K562 (cell line): ENCODE results near the gene CLIP1. TPM values are rescaled to one million over a fixed set of nuclear protein-coding genes. Genes with fewer than 3 reads are reported as not detected.

Experiments
- ATAC-seq: fragments of 200-7000 bp; cut with Tn5 transposase; 3 replicates; pipeline ENCODE4 v1.9.1; 2020; ENCODE audit warnings: moderate library complexity
- BruUV-seq: library from RNA; stranded (reverse); fragments of 400-500 nt; replicated peaks from 2 replicates; lab custom pipeline; 2021; lab: Mats Ljungman, UMichigan
- CTCF ChIA-PET: fragments of 300-600 bp; formaldehyde crosslinking; extraction: SDS; loops from one replicate; lab custom pipeline; 2021; ENCODE audit warnings: low intra/inter-chr PET ratio; lab: Yijun Ruan, JAX
- POLR2A ChIA-PET: fragments of 300-600, 350-650 bp; sonication (Branson Sonifier 250); formaldehyde crosslinking; extraction: SDS; loops from one replicate; lab custom pipeline; 2021; ENCODE audit warnings: antibody characterized with exemption, inconsistent platforms; lab: Yijun Ruan, JAX
- DNase-seq, 4 experiments: peaks; one replicate each; pipeline versions ENCODE4 v3.0.0 to v3.0.0-alpha.2; 2011 to 2018; ENCODE audit warnings: low spot score in 3 of 4, mixed read lengths in 3 of 4; ENCODE audit errors: extremely low read depth in 1 of 4
- FAIRE-seq: peaks from 2 replicates; lab custom pipeline; 2011; peaks lifted over from hg19 to GRCh38; lab: Jason Lieb, UNC
- H2AFZ ChIP-seq: 2 replicates; pipeline ENCODE4 v1.6.0; 2011; ENCODE audit warnings: low read depth, low read length, control low read depth, inconsistent platforms
- H3K27ac ChIP-seq: fragments of 200-600 bp; 3 replicates; pipeline ENCODE4 v1.8.0; 2011; ENCODE audit warnings: low read depth, mild to moderate bottlenecking, control low read depth, inconsistent platforms, low read length, moderate library complexity, mixed read lengths; ENCODE audit errors: extremely low read depth
- H3K27me3 ChIP-seq, 2 experiments: fragments of 300-600 bp in 1 of 2; 2 replicates in 1 of 2; 3 replicates in 1 of 2; pipeline versions ENCODE4 v1.6.0 to v1.8.0; 2011; ENCODE audit warnings: inconsistent platforms in 2 of 2, low read length in 2 of 2, mild to moderate bottlenecking in 1 of 2, mixed read lengths in 1 of 2, moderate library complexity in 1 of 2; ENCODE audit not compliant: control insufficient read depth in 2 of 2, insufficient read depth in 2 of 2
- H3K36me3 ChIP-seq: fragments of 300-600 bp; 3 replicates; pipeline ENCODE4 v1.8.0; 2011; ENCODE audit warnings: mild to moderate bottlenecking, low read length, inconsistent platforms; ENCODE audit not compliant: control insufficient read depth, insufficient read depth
- H3K4me1 ChIP-seq, 2 experiments: fragments of 200-600 bp in 1 of 2; replicated peaks in 1 of 2; 2 replicates in 1 of 2; 3 replicates in 1 of 2; pipeline versions ENCODE4 v1.5.1 to v1.8.0; 2011; ENCODE audit warnings: inconsistent platforms in 2 of 2, low read length in 2 of 2, mild to moderate bottlenecking in 1 of 2, mixed read lengths in 1 of 2, moderate library complexity in 1 of 2; ENCODE audit not compliant: control insufficient read depth in 2 of 2, insufficient read depth in 2 of 2
- H3K4me2 ChIP-seq: 2 replicates; pipeline ENCODE4 v1.6.1; 2011; ENCODE audit warnings: low read length, control low read depth, inconsistent platforms, mixed read lengths; ENCODE audit not compliant: insufficient read depth
- H3K4me3 ChIP-seq: fragments of 200-600 bp; sonication (generic), shearing (Covaris generic); 2 replicates; pipeline ENCODE4 v1.5.1; 2016; ENCODE audit warnings: control low read depth, inconsistent platforms
- H3K79me2 ChIP-seq: fragments of 200-600 bp; 3 replicates; pipeline ENCODE4 v1.8.0; 2011; ENCODE audit warnings: low read length, inconsistent platforms; ENCODE audit not compliant: control insufficient read depth, insufficient read depth
- H3K9ac ChIP-seq, 2 experiments: 2 replicates each; pipeline versions ENCODE4 v1.6.0 to v1.6.1; 2011; ENCODE audit warnings: low read depth in 2 of 2, low read length in 2 of 2, control low read depth in 1 of 2, inconsistent platforms in 1 of 2, mild to moderate bottlenecking in 1 of 2, mixed read lengths in 1 of 2; ENCODE audit not compliant: insufficient read depth in 1 of 2
- H3K9me1 ChIP-seq: one replicate; pipeline ENCODE4 v1.6.0; 2011; ENCODE audit warnings: inconsistent platforms, mild to moderate bottlenecking, low read length, moderate library complexity; ENCODE audit not compliant: control insufficient read depth, insufficient read depth
- H3K9me3 ChIP-seq: replicated peaks from 2 replicates; pipeline ENCODE4 v1.5.1; 2011; ENCODE audit warnings: low read depth, low read length, inconsistent platforms; ENCODE audit not compliant: control insufficient read depth, insufficient read depth
- H4K20me1 ChIP-seq: replicated peaks from 2 replicates; pipeline ENCODE4 v1.6.1; 2011; ENCODE audit warnings: low read length, inconsistent platforms, mixed read lengths; ENCODE audit not compliant: control insufficient read depth, insufficient read depth
- BCOR ChIP-seq: fragments of 450-650 bp; IDR thresholded peaks from 2 replicates; pipeline ENCODE4 v1.6.1; 2016
- ESRRB ChIP-seq: fragments of 250-450 bp; sonication (Bioruptor Pico); IDR thresholded peaks from 2 replicates; pipeline ENCODE4 v1.5.0; 2020; ENCODE audit warnings: mild to moderate bottlenecking, moderate library complexity, borderline replicate concordance
- HNRNPUL1 ChIP-seq: fragments of 200-400 bp; formaldehyde crosslinking; IDR thresholded peaks from 2 replicates; pipeline ENCODE4 v1.6.1; 2017; ENCODE audit warnings: low read length
- L3MBTL2 ChIP-seq: fragments of 450-650 bp; IDR thresholded peaks from 2 replicates; pipeline ENCODE4 v1.6.1; 2016; ENCODE audit warnings: mild to moderate bottlenecking, moderate library complexity
- MBD2 ChIP-seq: sonication (generic); IDR thresholded peaks from 2 replicates; pipeline ENCODE4 v1.6.1; 2016; ENCODE audit warnings: low read depth, borderline replicate concordance
- RUNX1 ChIP-seq: sonication (generic); IDR thresholded peaks from 2 replicates; pipeline ENCODE4 v1.6.1; 2016; ENCODE audit warnings: antibody characterized with exemption, low read depth
- ZNF121 ChIP-seq: sonication (generic); formaldehyde crosslinking; conservative IDR thresholded peaks from 2 replicates; pipeline ENCODE4 v1.8.0; 2022; ENCODE audit warnings: missing genetic modification reagents
- WGBS: fragments of 100-300 bp; shearing (Covaris generic); methylation state at CpG from one replicate; pipeline ENCODE4 v1.1.6; 2016; ENCODE audit warnings: low coverage, mixed read lengths; ENCODE audit not compliant: insufficient coverage; ENCODE audit errors: missing lambda C conversion rate; 5-methylcytosine and 5-hydroxymethylcytosine counted together
- in situ Hi-C: fragments of 300-500 bp; cut with MboI; formaldehyde crosslinking; loops from 4 replicates; pipeline ENCODE4 v1.15.0; 2018; ENCODE audit warnings: inconsistent platforms, mixed read lengths
- intact Hi-C: fragments of 100-400 bp; cut with micrococcal nuclease; formaldehyde crosslinking; loops from 2 replicates; pipeline ENCODE4 v1.14.2; 2022
- polyA plus RNA-seq, 8 experiments: library from polyadenylated mRNA; depleted of rRNA in 4 of 8; stranded (reverse) in 5 of 8; unstranded in 3 of 8; fragments of >200 nt; fragmentation: Nextera tagmentation in 2 of 8; fragmentation: Illumina TruSeq in 1 of 8; extraction: Ambion mirVana in 2 of 8; extraction: Trizol in 1 of 8; gene quantifications; 2 replicates each; pipeline versions ENCODE4 v1.2.1 to v1.2.3, GENCODE V29; 2011 to 2014; ENCODE audit warnings: inconsistent platforms in 1 of 8, missing spikeins in 1 of 8
- total RNA-seq, 7 experiments: library from RNA; depleted of rRNA in 6 of 7; stranded (reverse); fragments of >200 nt in 6 of 7; fragmentation: Illumina TruSeq in 2 of 7; extraction: Trizol in 2 of 7; gene quantifications; 2 replicates each; pipeline versions ENCODE4 v1.2.1 to v1.2.3, GENCODE V29; 2011 to 2021; ENCODE audit warnings: low replicate concordance in 1 of 7
- TF ChIP-seq, protein P1 (sequence below): fragments of 250-450 bp; sonication (Bioruptor Pico); IDR thresholded peaks from 2 replicates; pipeline ENCODE4 v1.5.0; 2021; ENCODE audit warnings: mild to moderate bottlenecking, moderate library complexity
- TF ChIP-seq, protein P2 (sequence below): sonication (generic); formaldehyde crosslinking; IDR thresholded peaks from 2 replicates; pipeline ENCODE4 v1.8.1; 2022; ENCODE audit warnings: missing genetic modification reagents

The CLIP1 gene
- total and polyA plus RNA-seq, 9 of the 15 experiments (the other 6 are each of a cell fraction or from before 2014, with no cell fraction given): 5.8 to 33.9 (median 27.6) TPM

DNA sequence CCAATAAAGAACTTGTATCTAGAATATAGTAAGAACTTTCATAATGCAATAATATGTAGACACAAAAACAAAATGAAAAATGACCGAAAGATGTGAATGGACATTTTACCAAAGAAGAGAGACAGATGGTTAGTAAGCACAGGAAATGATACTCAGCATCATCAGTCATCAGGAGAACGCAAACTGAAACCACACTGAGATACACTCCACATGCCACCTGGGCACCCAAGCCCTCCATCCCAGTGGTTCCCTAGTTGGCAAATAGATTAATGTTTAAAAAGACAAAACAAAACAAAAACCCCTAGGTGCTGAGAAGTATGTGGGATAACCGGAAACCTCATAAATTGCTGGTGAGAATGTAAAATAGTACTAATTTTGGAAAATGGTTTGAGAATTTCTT lies 129.4 kb downstream of the CLIP1 start:
- Histone ChIP-seq H3K79me2 (no peaks in the 10 kb centered on the region), H3K36me3 (peaks cover 17% of the 10 kb centered on the region; the same call in 2 of the 3 replicates), H3K27me3 (no peaks in the 10 kb centered on the region), H4K20me1 (no peaks in the 10 kb centered on the region), H3K9me1 (no peaks in the 10 kb centered on the region), H3K4me3 (no peak overlapping the region), H3K4me1 (no peaks in the 10 kb centered on the region), H3K9ac (no peak overlapping the region), H2AFZ (no peak overlapping the region), H3K27ac (no peak overlapping the region), H3K4me2 (no peak overlapping the region), H3K9me3 (no peaks in the 10 kb centered on the region)
- ChIA-PET CTCF (no interaction called here), POLR2A (no interaction called here)
- no peak for DNase-seq
- ATAC-seq: no peak
- in situ Hi-C loops (no loop called here), intact Hi-C loops (no loop called here)
- WGBS: 98% methylated on average over 3 of the region's 3 CpGs
- TF ChIP-seq BCOR (no peak), ESRRB (CRISPR knock-in tag) (no peak), HNRNPUL1 (no peak), MBD2 (no peak), RUNX1 (no peak), L3MBTL2 (no peak), ZNF121 (CRISPR knock-in tag) (no peak)
- TF ChIP-seq, protein P1, sequence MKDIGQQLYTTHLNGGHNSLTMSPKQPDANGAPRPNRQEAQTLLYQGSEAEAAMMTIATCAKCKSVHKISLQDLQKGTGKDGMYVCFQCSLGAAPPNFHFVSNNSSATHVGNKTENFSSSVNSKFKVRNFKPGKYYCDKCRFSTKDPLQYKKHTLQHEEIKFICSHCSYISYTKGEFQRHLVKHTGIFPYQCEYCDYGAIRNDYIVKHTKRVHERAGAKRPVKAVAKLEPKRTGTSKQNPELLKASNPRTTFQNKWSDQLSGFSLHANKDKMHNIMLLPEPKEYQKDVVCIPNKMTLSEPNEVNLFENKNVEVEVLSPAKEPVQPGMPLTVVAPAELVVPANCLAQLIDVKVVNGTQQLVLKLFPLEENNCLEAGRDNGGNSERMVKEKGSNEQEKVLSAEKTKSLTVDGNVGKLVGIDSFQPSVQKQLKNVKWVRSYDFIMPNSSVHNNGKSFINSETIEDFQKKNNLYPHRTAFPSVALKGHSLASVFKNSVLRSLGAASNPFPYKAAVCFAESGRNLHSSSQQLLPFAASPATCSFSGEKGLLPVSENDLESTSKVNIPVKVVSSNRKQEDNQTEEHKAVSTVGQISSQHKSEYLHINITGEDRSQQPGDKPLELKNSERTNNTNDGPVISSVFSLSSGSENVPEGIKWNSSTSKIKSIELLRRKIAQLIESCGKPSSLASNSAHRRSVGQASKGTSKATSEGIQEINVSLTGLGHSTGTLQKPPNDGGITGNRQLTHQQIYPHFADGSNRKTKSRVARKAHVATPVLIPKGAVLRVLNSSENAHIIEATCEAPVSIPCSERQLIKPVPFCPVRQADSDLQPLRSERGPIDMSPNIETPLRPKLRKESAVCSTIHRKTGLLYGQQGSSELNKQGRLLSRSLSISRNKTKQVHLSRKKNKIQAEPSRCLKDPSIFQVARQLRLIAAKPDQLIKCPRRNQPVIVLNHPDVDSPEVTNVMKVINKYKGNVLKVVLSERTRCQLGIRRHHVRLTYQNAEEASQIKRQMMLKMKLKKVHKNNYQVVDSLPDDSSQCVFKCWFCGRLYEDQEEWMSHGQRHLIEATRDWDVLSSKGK: no peak
- TF ChIP-seq, protein P2, sequence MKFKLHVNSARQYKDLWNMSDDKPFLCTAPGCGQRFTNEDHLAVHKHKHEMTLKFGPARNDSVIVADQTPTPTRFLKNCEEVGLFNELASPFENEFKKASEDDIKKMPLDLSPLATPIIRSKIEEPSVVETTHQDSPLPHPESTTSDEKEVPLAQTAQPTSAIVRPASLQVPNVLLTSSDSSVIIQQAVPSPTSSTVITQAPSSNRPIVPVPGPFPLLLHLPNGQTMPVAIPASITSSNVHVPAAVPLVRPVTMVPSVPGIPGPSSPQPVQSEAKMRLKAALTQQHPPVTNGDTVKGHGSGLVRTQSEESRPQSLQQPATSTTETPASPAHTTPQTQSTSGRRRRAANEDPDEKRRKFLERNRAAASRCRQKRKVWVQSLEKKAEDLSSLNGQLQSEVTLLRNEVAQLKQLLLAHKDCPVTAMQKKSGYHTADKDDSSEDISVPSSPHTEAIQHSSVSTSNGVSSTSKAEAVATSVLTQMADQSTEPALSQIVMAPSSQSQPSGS (CRISPR knock-in tag): no peak
- BruUV-seq: no TSS peak
- FAIRE-seq: no peak
